OCI-LY7 (cell line): ENCODE data around the gene SLC2A2.

Experiments
- CTCF ChIP-seq: fragments of 200-600 bp; sonication (generic); conservative IDR thresholded peaks from 2 replicates; pipeline ENCODE4 v1.5.1; 2014; ENCODE audit warnings: mild to moderate bottlenecking, antibody characterized with exemption, low read length, moderate library complexity, mixed read lengths
- EZH2phosphoT487 ChIP-seq: fragments of 200-600 bp; sonication (generic); IDR thresholded peaks from 2 replicates; pipeline ENCODE4 v1.6.1; 2018; ENCODE audit warnings: low read depth, borderline replicate concordance, mild to moderate bottlenecking, mixed run types, antibody characterized with exemption, low read length, moderate library complexity, mixed read lengths

- TF ChIP-seq EZH2phosphoT487: no peak
- TF ChIP-seq CTCF: no peak
These were observed 39.7 kb upstream of the SLC2A2 start for GRCh38 chr3:171066206-171066605.
